GM12878 (cell line): ENCODE data around the gene PDE11A. TPM values are rescaled to one million over a fixed set of nuclear protein-coding genes. Genes with fewer than 3 reads are reported as not detected.

ENCODE experiments used
- ATAC-seq: fragments of 200-7000 bp; cut with Tn5 transposase; 3 replicates; pipeline ENCODE4 v1.9.1; 2020; ENCODE audit warnings: mild to moderate bottlenecking, moderate library complexity
- BruUV-seq: library from RNA; stranded (reverse); fragments of 400-500 nt; replicated peaks from 2 replicates; lab custom pipeline; 2021; lab: Mats Ljungman, UMichigan
- CTCF ChIA-PET: fragments of 300-600 bp; sonication (Branson Sonifier 250); formaldehyde crosslinking; extraction: SDS; loops from one replicate; lab custom pipeline; 2021; ENCODE audit warnings: inconsistent platforms; lab: Yijun Ruan, JAX
- POLR2A ChIA-PET: fragments of 350-600 bp; formaldehyde crosslinking; extraction: SDS; loops from one replicate; lab custom pipeline; 2021; ENCODE audit warnings: inconsistent platforms; lab: Charles Lee
- RAD21 ChIA-PET: fragments of 300-600 bp; sonication (Branson Sonifier 250); formaldehyde crosslinking; loops from one replicate; lab custom pipeline; 2023; ENCODE audit warnings: antibody characterized with exemption; ENCODE audit not compliant: unreplicated experiment; lab: Charles Lee
- SMC1A ChIA-PET: fragments of 300-600 bp; sonication (Branson Sonifier 250); formaldehyde crosslinking; loops from one replicate; lab custom pipeline; 2023; ENCODE audit not compliant: unreplicated experiment, uncharacterized antibody; lab: Charles Lee
- DNase-seq: peaks from one replicate; pipeline ENCODE4 v3.0.0-alpha.2; 2011; ENCODE audit warnings: low read depth, low spot score
- FAIRE-seq: peaks from 3 replicates; lab custom pipeline; 2011; peaks lifted over from hg19 to GRCh38; lab: Jason Lieb, UNC
- H2AFZ ChIP-seq: 2 replicates; pipeline ENCODE4 v1.6.0; 2011; ENCODE audit warnings: low read depth, low read length, control low read depth; ENCODE audit not compliant: control insufficient read depth
- H3K27ac ChIP-seq: 2 replicates; pipeline ENCODE4 v1.5.1; 2011; ENCODE audit warnings: control low read depth; ENCODE audit not compliant: control insufficient read depth, insufficient read depth
- H3K27me3 ChIP-seq, 2 experiments: replicated peaks in 1 of 2; 2 replicates each; pipeline versions ENCODE4 v1.6.0 to v1.6.1; 2011; ENCODE audit warnings: low read length in 1 of 2; ENCODE audit not compliant: control insufficient read depth in 2 of 2, insufficient read depth in 2 of 2
- H3K36me3 ChIP-seq, 2 experiments: 2 replicates each; pipeline ENCODE4 v1.5.1; 2011; ENCODE audit warnings: low read length in 1 of 2; ENCODE audit not compliant: control insufficient read depth in 2 of 2, insufficient read depth in 2 of 2
- H3K4me1 ChIP-seq: 2 replicates; pipeline ENCODE4 v1.6.1; 2011; ENCODE audit warnings: mild to moderate bottlenecking, low read length, moderate library complexity, mixed read lengths; ENCODE audit not compliant: control insufficient read depth, insufficient read depth
- H3K4me2 ChIP-seq: 2 replicates; pipeline ENCODE4 v1.6.0; 2011; ENCODE audit warnings: control low read depth; ENCODE audit not compliant: control insufficient read depth, insufficient read depth
- H3K4me3 ChIP-seq: fragments of 200-600 bp; sonication (generic); 2 replicates; pipeline ENCODE4 v1.5.1; 2016
- H3K79me2 ChIP-seq: 2 replicates; pipeline ENCODE4 v1.6.0; 2011; ENCODE audit warnings: low read length; ENCODE audit not compliant: control insufficient read depth, insufficient read depth
- H3K9ac ChIP-seq: 2 replicates; pipeline ENCODE4 v1.8.0; 2011; ENCODE audit warnings: low read length, control low read depth, mixed read lengths; ENCODE audit not compliant: control insufficient read depth, insufficient read depth
- H3K9me3 ChIP-seq: replicated peaks from 3 replicates; pipeline ENCODE4 v1.5.1; 2011; ENCODE audit warnings: mild to moderate bottlenecking, low read length; ENCODE audit not compliant: control insufficient read depth, insufficient read depth
- H4K20me1 ChIP-seq: 2 replicates; pipeline ENCODE4 v1.6.0; 2011; ENCODE audit not compliant: control insufficient read depth, insufficient read depth
- CBX3 ChIP-seq: fragments of 200-600 bp; sonication (generic); IDR thresholded peaks from 2 replicates; pipeline ENCODE4 v1.6.1; 2016; ENCODE audit warnings: low read depth, borderline replicate concordance
- HDGF ChIP-seq: fragments of 450-650 bp; IDR thresholded peaks from 2 replicates; pipeline ENCODE4 v1.6.1; 2016; ENCODE audit warnings: antibody characterized with exemption
- KLF5 ChIP-seq: fragments of 450-650 bp; IDR thresholded peaks from 2 replicates; pipeline ENCODE4 v1.6.1; 2014; ENCODE audit warnings: mild to moderate bottlenecking; ENCODE audit not compliant: partially characterized antibody
- NFIC ChIP-seq: IDR thresholded peaks from 2 replicates; pipeline ENCODE4 v1.6.1; 2012; ENCODE audit warnings: low read depth, mild to moderate bottlenecking, inconsistent platforms, low read length, moderate library complexity
- NFYA ChIP-seq: IDR thresholded peaks from 2 replicates; pipeline ENCODE4 v1.6.1; 2011; ENCODE audit warnings: low read depth, mild to moderate bottlenecking, low read length, improper control_type of control experiment, borderline replicate concordance
- PML ChIP-seq: IDR thresholded peaks from 2 replicates; pipeline ENCODE4 v1.6.1; 2012; ENCODE audit warnings: low read length, inconsistent platforms
- POLR2AphosphoS2 ChIP-seq: IDR thresholded peaks from 2 replicates; pipeline ENCODE4 v1.6.1; 2011; ENCODE audit warnings: low read depth, mild to moderate bottlenecking, low read length, improper control_type of control experiment, moderate library complexity
- RB1 ChIP-seq: fragments of 450-650 bp; formaldehyde crosslinking; IDR thresholded peaks from 2 replicates; pipeline ENCODE4 v1.6.1; 2017; ENCODE audit warnings: mild to moderate bottlenecking, borderline replicate concordance
- SIN3A ChIP-seq: IDR thresholded peaks from 2 replicates; pipeline ENCODE4 v1.6.1; 2012; ENCODE audit warnings: low read depth, low read length, improper control_type of control experiment
- SUZ12 ChIP-seq: fragments of 200-600 bp; sonication (generic); IDR thresholded peaks from one replicate; pipeline ENCODE4 v1.6.1; 2018; ENCODE audit warnings: antibody characterized with exemption, mild to moderate bottlenecking; ENCODE audit not compliant: unreplicated experiment
- USF1 ChIP-seq: IDR thresholded peaks from 2 replicates; pipeline ENCODE4 v1.6.1; 2011; ENCODE audit warnings: borderline replicate concordance, low read depth, mild to moderate bottlenecking, moderate library complexity, mixed read lengths, low read length; ENCODE audit not compliant: insufficient read depth; ENCODE audit errors: extremely low read length
- ZBTB11 ChIP-seq: fragments of 450-650 bp; formaldehyde crosslinking; IDR thresholded peaks from 2 replicates; pipeline ENCODE4 v1.5.0; 2022; ENCODE audit warnings: mild to moderate bottlenecking, missing genetic modification characterization
- ZSCAN29 ChIP-seq: fragments of 450-650 bp; IDR thresholded peaks from 2 replicates; pipeline ENCODE4 v1.6.1; 2017; ENCODE audit warnings: mild to moderate bottlenecking, moderate library complexity
- in situ Hi-C: fragments of 300-500 bp; cut with MboI; formaldehyde crosslinking; loops from 9 replicates; pipeline ENCODE4 v1.14.3; 2018; ENCODE audit warnings: mixed read lengths
- intact Hi-C: fragments of 100-400 bp; cut with micrococcal nuclease; formaldehyde crosslinking; loops from one replicate; pipeline ENCODE4 v1.14.2; 2022; ENCODE audit not compliant: unreplicated experiment
- polyA plus RNA-seq, 11 experiments: library from polyadenylated mRNA; depleted of rRNA in 4 of 11; unstranded in 6 of 11; stranded (reverse) in 5 of 11; fragments of >200 nt; fragmentation: Nextera tagmentation in 4 of 11; fragmentation: Illumina TruSeq in 1 of 11; extraction: Ambion mirVana in 4 of 11; extraction: Trizol in 1 of 11; gene quantifications; 1 replicate in 1 of 11; 2 replicates in 10 of 11; pipeline versions ENCODE4 v1.2.1 to v1.2.3, GENCODE V29; 2011 to 2016; ENCODE audit warnings: inconsistent platforms in 2 of 11, missing spikeins in 2 of 11, low read depth in 1 of 11
- total RNA-seq, 4 experiments: library from RNA; depleted of rRNA in 3 of 4; stranded (reverse); fragments of >200 nt in 3 of 4; fragmentation: Illumina TruSeq in 1 of 4; extraction: Trizol in 1 of 4; gene quantifications; 2 replicates each; pipeline versions ENCODE4 v1.2.1 to v1.2.3, GENCODE V29; 2013 to 2021
- TF ChIP-seq, protein P1 (sequence below): IDR thresholded peaks from 2 replicates; pipeline ENCODE4 v1.6.1; 2012; ENCODE audit warnings: low read depth, low read length, improper control_type of control experiment
- TF ChIP-seq, protein P2 (sequence below), 3 experiments: IDR thresholded peaks in 2 of 3; conservative IDR thresholded peaks in 1 of 3; 2 replicates each; pipeline ENCODE4 v1.5.1; 2011; ENCODE audit warnings: low read depth in 3 of 3, low read length in 3 of 3, mild to moderate bottlenecking in 3 of 3, control low read depth in 2 of 3, moderate library complexity in 2 of 3, inconsistent platforms in 1 of 3, mixed read lengths in 1 of 3; ENCODE audit not compliant: control insufficient read depth in 2 of 3, insufficient read depth in 1 of 3; ENCODE audit errors: extremely low read depth in 1 of 3

Gene PDE11A
- total and polyA plus RNA-seq, 10 of the 15 experiments (the other 5 are each of a cell fraction or from before 2014, with no cell fraction given): 0.01 to 0.17 (median 0.06) TPM; not detected in 5

- no peak for TF ChIP-seq KLF5
- TF ChIP-seq NFIC: no peak
- TF ChIP-seq SUZ12: no peak
- no peak for TF ChIP-seq SIN3A
- TF ChIP-seq, protein P1, sequence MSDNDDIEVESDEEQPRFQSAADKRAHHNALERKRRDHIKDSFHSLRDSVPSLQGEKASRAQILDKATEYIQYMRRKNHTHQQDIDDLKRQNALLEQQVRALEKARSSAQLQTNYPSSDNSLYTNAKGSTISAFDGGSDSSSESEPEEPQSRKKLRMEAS: no peak
- TF ChIP-seq POLR2AphosphoS2: no peak
- no peak for TF ChIP-seq USF1
- TF ChIP-seq CBX3: no peak
- TF ChIP-seq, all 136 proteins: peak for 0
Measured at GRCh38 chr2:177869209-177869608, 203.4 kb downstream of the PDE11A start (continued).

DNA sequence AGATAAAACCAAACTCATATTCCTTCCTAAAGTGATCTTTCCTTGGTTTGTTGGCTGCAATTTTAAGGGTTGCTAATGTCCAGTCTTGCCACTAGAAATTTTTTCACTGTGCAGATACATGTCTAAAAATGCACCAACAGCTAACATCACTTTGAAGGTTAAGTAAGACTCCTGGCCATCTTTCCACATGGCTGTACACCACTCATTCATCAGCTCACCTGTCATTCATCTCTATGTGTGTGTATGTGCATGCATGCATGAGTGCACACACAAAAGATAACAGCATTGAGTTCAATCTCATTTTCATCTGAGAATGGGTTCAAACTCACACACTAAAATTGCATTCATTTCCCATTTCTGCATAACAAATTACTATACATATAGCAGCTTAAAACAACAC lies 203.8 kb downstream of the PDE11A start:
- BruUV-seq: no TSS peak
- ChIA-PET RAD21 (no interaction called here), SMC1A (no interaction called here), CTCF (no interaction called here), POLR2A (no interaction called here)
- FAIRE-seq: no peak
- no peak overlapping the region for H3K4me2 ChIP-seq
- no peaks in the 10 kb centered on the region for H4K20me1 ChIP-seq
- H2AFZ ChIP-seq: no peak overlapping the region
- ATAC-seq: no peak
- no peaks in the 10 kb centered on the region for H3K4me1 ChIP-seq
- intact Hi-C loops (no loop called here), in situ Hi-C loops (no loop called here)
- H3K36me3 ChIP-seq: no peaks in the 10 kb centered on the region
- no peaks in the 10 kb centered on the region for H3K27me3 ChIP-seq
- H3K4me3 ChIP-seq: no peak overlapping the region
- no peaks in the 10 kb centered on the region for H3K9me3 ChIP-seq
- no peak overlapping the region for H3K27ac ChIP-seq
- H3K79me2 ChIP-seq: no peaks in the 10 kb centered on the region
- DNase-seq: no peak
- H3K9ac ChIP-seq: no peak overlapping the region
- no peak for TF ChIP-seq ZSCAN29
- no peak for TF ChIP-seq HDGF
- TF ChIP-seq, protein P2, sequence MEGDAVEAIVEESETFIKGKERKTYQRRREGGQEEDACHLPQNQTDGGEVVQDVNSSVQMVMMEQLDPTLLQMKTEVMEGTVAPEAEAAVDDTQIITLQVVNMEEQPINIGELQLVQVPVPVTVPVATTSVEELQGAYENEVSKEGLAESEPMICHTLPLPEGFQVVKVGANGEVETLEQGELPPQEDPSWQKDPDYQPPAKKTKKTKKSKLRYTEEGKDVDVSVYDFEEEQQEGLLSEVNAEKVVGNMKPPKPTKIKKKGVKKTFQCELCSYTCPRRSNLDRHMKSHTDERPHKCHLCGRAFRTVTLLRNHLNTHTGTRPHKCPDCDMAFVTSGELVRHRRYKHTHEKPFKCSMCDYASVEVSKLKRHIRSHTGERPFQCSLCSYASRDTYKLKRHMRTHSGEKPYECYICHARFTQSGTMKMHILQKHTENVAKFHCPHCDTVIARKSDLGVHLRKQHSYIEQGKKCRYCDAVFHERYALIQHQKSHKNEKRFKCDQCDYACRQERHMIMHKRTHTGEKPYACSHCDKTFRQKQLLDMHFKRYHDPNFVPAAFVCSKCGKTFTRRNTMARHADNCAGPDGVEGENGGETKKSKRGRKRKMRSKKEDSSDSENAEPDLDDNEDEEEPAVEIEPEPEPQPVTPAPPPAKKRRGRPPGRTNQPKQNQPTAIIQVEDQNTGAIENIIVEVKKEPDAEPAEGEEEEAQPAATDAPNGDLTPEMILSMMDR (IDR thresholded peaks at IDR 0.05 in 2 of 3, conservative IDR thresholded peaks at IDR 0.05 in 1 of 3; ENCODE audit: control insufficient read depth in 2 of 3, extremely low read depth in 1 of 3, insufficient read depth in 1 of 3, low read depth in 3 of 3, low read length in 3 of 3): no peak
- TF ChIP-seq ZBTB11 (CRISPR knock-in tag): no peak
- no peak for TF ChIP-seq PML
- TF ChIP-seq RB1: no peak
- TF ChIP-seq NFYA: no peak
